GM21619 (cell line): ENCODE data around the gene HPCA.

ENCODE experiments used
- ATAC-seq: cut with Tn5 transposase; IDR thresholded peaks from one replicate; pipeline ENCODE4 v1.9.1; 2021; ENCODE audit not compliant: unreplicated experiment

HPCA gene

GRCh38 chr1:32870615-32871363, 15.5 kb upstream of the HPCA start, which contains the start of gene FNDC5:
FNDC5 (minus strand) TSS chr1:32870912.
- no peak for ATAC-seq

- no peak for ATAC-seq
These were observed 14.7 kb upstream of the HPCA start for GRCh38 chr1:32871364-32872191.

GRCh38 chr1:32872192-32872460, 14.2 kb upstream of the HPCA start:
- ATAC-seq, result no peak

GRCh38 chr1:32873484-32873883, 12.8 kb upstream of the HPCA start:
- no peak for ATAC-seq

- no peak for ATAC-seq
These were observed 11.2 kb upstream of the HPCA start for GRCh38 chr1:32874860-32875752.

- ATAC-seq, result no peak
These were observed 9.7 kb upstream of the HPCA start for GRCh38 chr1:32876341-32877210.

- no peak for ATAC-seq
These were observed 8.8 kb upstream of the HPCA start for GRCh38 chr1:32877211-32878110.

GRCh38 chr1:32878183-32878582, 8.1 kb upstream of the HPCA start:
- no peak for ATAC-seq

- ATAC-seq, result no peak
These were observed 7.7 kb upstream of the HPCA start for GRCh38 chr1:32878637-32879041.

GRCh38 chr1:32881291-32881690, 5.0 kb upstream of the HPCA start:
- no peak for ATAC-seq

- no peak for ATAC-seq
These were observed 4.1 kb upstream of the HPCA start for GRCh38 chr1:32881871-32882850.

GRCh38 chr1:32883338-32884031, 2.8 kb upstream of the HPCA start:
- ATAC-seq, result no peak

GRCh38 chr1:32884032-32884372, 2.3 kb upstream of the HPCA start:
- no peak for ATAC-seq

GRCh38 chr1:32884726-32885125, 1.6 kb upstream of the HPCA start:
- no peak for ATAC-seq

GRCh38 chr1:32885676-32886003, 651 bp upstream of the HPCA start:
- ATAC-seq, result no peak

- no peak for ATAC-seq
These were observed 630 bp downstream of the HPCA start for GRCh38 chr1:32886828-32887414.

GRCh38 chr1:32887623-32888022, 1.3 kb downstream of the HPCA start:
- no peak for ATAC-seq

- no peak for ATAC-seq
These were observed 1.8 kb downstream of the HPCA start for GRCh38 chr1:32888134-32888533.
